Heart left ventricle (tissue), 13 donors: ENCODE measurements around the gene DNPEP.

ENCODE experiments used
- POLR2A ChIP-seq, 2 donors: fragments of 450-650 bp; IDR thresholded peaks; one replicate each; pipeline ENCODE4 v1.6.1; 2017; ENCODE audit warnings: antibody characterized with exemption in 2 of 2, mild to moderate bottlenecking in 2 of 2, moderate library complexity in 2 of 2
- TF ChIP-seq, protein P1 (sequence below), 12 donors: fragments of 200-600 bp; sonication (generic) in 4 of 12; IDR thresholded peaks; one replicate each; pipeline versions ENCODE4 v1.5.0 to v1.8.0; 2018 to 2022; ENCODE audit warnings: antibody characterized with exemption in 12 of 12, mild to moderate bottlenecking in 5 of 12
- donor health status: ischemic (EF 13 %, LVEDD 7.1; RV severe dilation, severe dysfunction).
- donor health status: DM: no; HTN: yes; CAD: no.
- donor health status: DM: no; HTN: no; CAD: no.
- donor health status: ischemic (EF 25% LVEDD 6.9; RV normal size, moderate dysfunction).
- donor health status: ischemic (EF 25% LVEDD 5.7; RV mildly dilated, moderate dysfunction).
- donor health status: ischemic (EF 35%, LVEDD 5.7; RV mildly dilated, moderate dysfunction).
- donor health status: nonischemic (EF 11% LVEDD 7.7; RV severe dilation, severe dysfunction).
- donor health status: DM: yes; HTN: yes; CAD: no.
- donor health status: PGD.
- donor health status: ischemic (EF 29% LVEDD 5.4; RV normal size, mild dysfunction).
- donor health status: nonischemic (EF 23%, LVEDD 6.1; RV moderate dilation, normal function).

GRCh38 chr2:219422952-219423534 lies 35.3 kb upstream of the DNPEP start:
- no peak for TF ChIP-seq POLR2A (IDR thresholded peaks at IDR 0.05)
- TF ChIP-seq, protein P1, sequence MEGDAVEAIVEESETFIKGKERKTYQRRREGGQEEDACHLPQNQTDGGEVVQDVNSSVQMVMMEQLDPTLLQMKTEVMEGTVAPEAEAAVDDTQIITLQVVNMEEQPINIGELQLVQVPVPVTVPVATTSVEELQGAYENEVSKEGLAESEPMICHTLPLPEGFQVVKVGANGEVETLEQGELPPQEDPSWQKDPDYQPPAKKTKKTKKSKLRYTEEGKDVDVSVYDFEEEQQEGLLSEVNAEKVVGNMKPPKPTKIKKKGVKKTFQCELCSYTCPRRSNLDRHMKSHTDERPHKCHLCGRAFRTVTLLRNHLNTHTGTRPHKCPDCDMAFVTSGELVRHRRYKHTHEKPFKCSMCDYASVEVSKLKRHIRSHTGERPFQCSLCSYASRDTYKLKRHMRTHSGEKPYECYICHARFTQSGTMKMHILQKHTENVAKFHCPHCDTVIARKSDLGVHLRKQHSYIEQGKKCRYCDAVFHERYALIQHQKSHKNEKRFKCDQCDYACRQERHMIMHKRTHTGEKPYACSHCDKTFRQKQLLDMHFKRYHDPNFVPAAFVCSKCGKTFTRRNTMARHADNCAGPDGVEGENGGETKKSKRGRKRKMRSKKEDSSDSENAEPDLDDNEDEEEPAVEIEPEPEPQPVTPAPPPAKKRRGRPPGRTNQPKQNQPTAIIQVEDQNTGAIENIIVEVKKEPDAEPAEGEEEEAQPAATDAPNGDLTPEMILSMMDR (IDR thresholded peaks at IDR 0.05), result no peak
